Upper lobe of right lung (tissue), 1 donor: ENCODE measurements around the gene MYCBP2. TPM values are rescaled to one million over a fixed set of nuclear protein-coding genes. Genes with fewer than 3 reads are reported as not detected.
"Not testable (repeated sequence)": the region's sequence is repeated elsewhere in the genome, so short reads cannot be mapped to it uniquely, and the experiment has no call there.

Source experiments
- ATAC-seq: fragments of 200-7000 bp; cut with Tn5 transposase; one replicate; pipeline ENCODE4 v1.9.1; 2020; ENCODE audit warnings: mild to moderate bottlenecking, moderate library complexity
- DNase-seq: peaks from one replicate; pipeline ENCODE4 v3.0.0-alpha.2; 2020
- H3K27ac ChIP-seq: fragments of 200-600 bp; one replicate; pipeline ENCODE4 v1.8.0; 2022
- H3K27me3 ChIP-seq: fragments of 200-600 bp; one replicate; pipeline ENCODE4 v1.8.0; 2022; ENCODE audit warnings: mild to moderate bottlenecking
- H3K36me3 ChIP-seq: fragments of 200-600 bp; one replicate; pipeline ENCODE4 v1.8.0; 2022
- H3K4me1 ChIP-seq: fragments of 200-600 bp; one replicate; pipeline ENCODE4 v1.8.0; 2022
- H3K4me3 ChIP-seq: fragments of 200-600 bp; one replicate; pipeline ENCODE4 v1.8.0; 2022; ENCODE audit warnings: mild to moderate bottlenecking
- H3K9me3 ChIP-seq: fragments of 200-600 bp; one replicate; pipeline ENCODE4 v1.8.0; 2022
- CTCF ChIP-seq: fragments of 200-600 bp; IDR thresholded peaks from one replicate; pipeline ENCODE4 v1.8.0; 2022; ENCODE audit warnings: antibody characterized with exemption
- intact Hi-C: fragments of 100-400 bp; cut with DNase I; formaldehyde crosslinking; loops from one replicate; pipeline ENCODE4 v1.11.0; 2022
- total RNA-seq: library from RNA; stranded (reverse); fragmentation: NEBNext Ultra II Directional; extraction: Animal tissue kit (Norgen Biotek cat#: 25700); gene quantifications from one replicate; pipeline ENCODE4 v1.2.1, GENCODE V29; 2021
- donor health status: DM: no; HTN: yes; CAD: no; lungs with severe emphysema.

Gene MYCBP2
- total RNA-seq, 1 donor from 2014 or later, result 94.2 TPM

GRCh38 chr13:77356155-77356554 is 29.3 kb upstream of the MYCBP2 start:
- no peaks in the 10 kb centered on the region for H3K36me3 ChIP-seq
- no peaks in the 10 kb centered on the region for H3K27me3 ChIP-seq
- TF ChIP-seq CTCF, result no peak
- ATAC-seq (no peak), DNase-seq (no peak)
- no peaks in the 10 kb centered on the region for H3K4me1 ChIP-seq
- H3K4me3 ChIP-seq, result no peak overlapping the region
- no peaks in the 10 kb centered on the region for H3K9me3 ChIP-seq
- intact Hi-C loops, result no loop called here
- no peak overlapping the region for H3K27ac ChIP-seq

- Histone ChIP-seq H3K36me3 (no peaks in the 10 kb centered on the region), H3K27me3 (no peaks in the 10 kb centered on the region), H3K9me3 (no peaks in the 10 kb centered on the region), H3K27ac (no peak overlapping the region), H3K4me1 (no peaks in the 10 kb centered on the region), H3K4me3 (no peak overlapping the region)
- intact Hi-C loops, result no loop called here
- ATAC-seq, result no peak
- no peak for DNase-seq
- no peak for TF ChIP-seq CTCF
Observed at GRCh38 chr13:77353995-77354394, 27.1 kb upstream of the MYCBP2 start.

- no peak overlapping the region for H3K4me3 ChIP-seq
- peak; percentile 66 for ATAC-seq
Observed at GRCh38 chr13:77351315-77351714, 24.4 kb upstream of the MYCBP2 start.

GRCh38 chr13:77350811-77351210 is 23.9 kb upstream of the MYCBP2 start:
- H3K27ac ChIP-seq, result no peak overlapping the region
- no peaks in the 10 kb centered on the region for H3K9me3 ChIP-seq
- TF ChIP-seq CTCF, result no peak
- H3K4me1 ChIP-seq, result no peaks in the 10 kb centered on the region
- DNase-seq (no peak), ATAC-seq (no peak)
- no peak overlapping the region for H3K4me3 ChIP-seq
- intact Hi-C loops, result no loop called here
- no peaks in the 10 kb centered on the region for H3K27me3 ChIP-seq
- no peaks in the 10 kb centered on the region for H3K36me3 ChIP-seq

More at GRCh38 chr13:77351315-77351714, 24.4 kb upstream of the MYCBP2 start:
- intact Hi-C loops, result no loop called here
- Histone ChIP-seq H3K9me3 (no peaks in the 10 kb centered on the region), H3K36me3 (no peaks in the 10 kb centered on the region), H3K4me1 (no peaks in the 10 kb centered on the region), H3K27ac (no peak overlapping the region), H3K27me3 (no peaks in the 10 kb centered on the region)
- no peak for DNase-seq
- TF ChIP-seq CTCF, result no peak

- Histone ChIP-seq H3K9me3 (no peaks in the 10 kb centered on the region), H3K4me3 (no peak overlapping the region), H3K36me3 (no peaks in the 10 kb centered on the region), H3K4me1 (no peaks in the 10 kb centered on the region), H3K27ac (no peak overlapping the region), H3K27me3 (no peaks in the 10 kb centered on the region)
- no peak for DNase-seq
- peak; percentile 24 for ATAC-seq
- no peak for TF ChIP-seq CTCF
- intact Hi-C loops, result no loop called here
Observed at GRCh38 chr13:77349365-77349764, 22.5 kb upstream of the MYCBP2 start.

GRCh38 chr13:77347351-77347750 is 20.5 kb upstream of the MYCBP2 start:
- H3K4me1 ChIP-seq, H3K36me3 ChIP-seq, H3K27ac ChIP-seq, DNase-seq, H3K9me3 ChIP-seq, H3K27me3 ChIP-seq, intact Hi-C loops, ATAC-seq, H3K4me3 ChIP-seq: not testable (repeated sequence)
